Psoas muscle (tissue), 8 donors: ENCODE measurements around the gene GRK2. TPM values are rescaled to one million over a fixed set of nuclear protein-coding genes. Genes with fewer than 3 reads are reported as not detected.
A peak's percentile ranks its signal among the peaks of the same experiment; 100 is the strongest.

ENCODE experiments used
- ATAC-seq, 4 donors: fragments of 200-7000 bp; cut with Tn5 transposase; one replicate each; pipeline ENCODE4 v1.9.1; 2020; ENCODE audit warnings: moderate library complexity in 3 of 4, mild to moderate bottlenecking in 2 of 4
- DNase-seq, 2 donors: peaks; one replicate each; pipeline ENCODE4 v3.0.0-alpha.2; 2020
- H3K27ac ChIP-seq: fragments of 200-600 bp; one replicate; pipeline ENCODE4 v1.8.0; 2022
- H3K27me3 ChIP-seq, 3 donors: fragments of 200-600 bp in 1 of 3; one replicate each; pipeline versions ENCODE4 v1.6.1 to v1.8.0; 2013 to 2022; ENCODE audit warnings: low read length in 2 of 3, mild to moderate bottlenecking in 2 of 3, moderate library complexity in 1 of 3; ENCODE audit not compliant: insufficient read depth in 3 of 3
- H3K36me3 ChIP-seq, 2 donors: fragments of 200-600 bp in 1 of 2; one replicate each; pipeline versions ENCODE4 v1.6.1 to v1.8.0; 2013 to 2022; ENCODE audit warnings: low read depth in 1 of 2, mild to moderate bottlenecking in 1 of 2, moderate library complexity in 1 of 2; ENCODE audit not compliant: insufficient read depth in 1 of 2
- H3K4me1 ChIP-seq: fragments of 200-600 bp; one replicate; pipeline ENCODE4 v1.8.0; 2022
- H3K4me3 ChIP-seq: fragments of 200-600 bp; one replicate; pipeline ENCODE4 v1.8.0; 2022; ENCODE audit warnings: mild to moderate bottlenecking
- H3K9me3 ChIP-seq: fragments of 200-600 bp; one replicate; pipeline ENCODE4 v1.8.0; 2022
- WGBS, 3 donors: extraction: QIAGEN DNeasy Blood & Tissue Kit; methylation state at CpG; one replicate each; pipeline versions ENCODE4 v1.1.6 to v1.1.7; 2013; 5-methylcytosine and 5-hydroxymethylcytosine counted together
- intact Hi-C, 2 donors: fragments of 100-400 bp; cut with DNase I; formaldehyde crosslinking; loops; one replicate each; pipeline versions ENCODE4 v1.11.0 to v1.14.2; 2022
- long read RNA-seq, 2 donors: library from polyadenylated mRNA; unstranded; transcript quantifications; one replicate each; pipeline ENCODE4 v2.0.0, GENCODE V29; 2021
- polyA plus RNA-seq, 3 donors: library from polyadenylated mRNA; stranded (reverse); fragments of 200-250 nt; gene quantifications; one replicate each; pipeline ENCODE4 v1.2.3, GENCODE V29; 2013
- total RNA-seq, 4 donors: library from RNA; stranded (reverse); fragmentation: NEBNext Ultra II Directional in 2 of 4; extraction: Animal tissue kit (Norgen Biotek cat#: 25700) in 2 of 4; gene quantifications; one replicate each; pipeline versions ENCODE4 v1.2.1 to v1.2.4, GENCODE V29; 2021 to 2023
- TF ChIP-seq, protein P1 (sequence below): fragments of 200-600 bp; IDR thresholded peaks from one replicate; pipeline ENCODE4 v1.8.0; 2022; ENCODE audit warnings: antibody characterized with exemption
- donor health status: healthy with polysubstance abuse.
- donor health status: DM: no; HTN: no; CAD: no; lungs with moderate emphysema.
- donor health status: Bipolar disorder and iron deficiency.
- donor health status: healthy.
- donor health status: DM: yes; HTN: yes; CAD: no.
- donor health status: DM: no; HTN: no; CAD: no.
- donor health status: DM: no; HTN: no; CAD: no.
- donor health status: DM: yes; HTN: yes; CAD: no.

GRK2 gene
- total RNA-seq (10 to 100 TPM; 41.7 to 46.8 (median 46.1) TPM), polyA plus RNA-seq (10 to 100 TPM; 37.3 to 56.8 (median 46.2) TPM)
- long read RNA-seq, donor 1, transcript GRK2-201 (21 exons, 3,466 nt), result major isoform, 48 of 64 reads
- long read RNA-seq, donor 1, partial matches to known transcripts, result 2 of 64 reads
- long read RNA-seq, donor 1, other reads (novel, unspliced or antisense), result 14 of 64 reads
- long read RNA-seq, donor 2, transcript GRK2-201 (21 exons, 3,466 nt), result major isoform, 115 of 158 reads
- long read RNA-seq, donor 2, partial matches to known transcripts, result 22 of 158 reads
- long read RNA-seq, donor 2, other reads (novel, unspliced or antisense), result 21 of 158 reads

DNA sequence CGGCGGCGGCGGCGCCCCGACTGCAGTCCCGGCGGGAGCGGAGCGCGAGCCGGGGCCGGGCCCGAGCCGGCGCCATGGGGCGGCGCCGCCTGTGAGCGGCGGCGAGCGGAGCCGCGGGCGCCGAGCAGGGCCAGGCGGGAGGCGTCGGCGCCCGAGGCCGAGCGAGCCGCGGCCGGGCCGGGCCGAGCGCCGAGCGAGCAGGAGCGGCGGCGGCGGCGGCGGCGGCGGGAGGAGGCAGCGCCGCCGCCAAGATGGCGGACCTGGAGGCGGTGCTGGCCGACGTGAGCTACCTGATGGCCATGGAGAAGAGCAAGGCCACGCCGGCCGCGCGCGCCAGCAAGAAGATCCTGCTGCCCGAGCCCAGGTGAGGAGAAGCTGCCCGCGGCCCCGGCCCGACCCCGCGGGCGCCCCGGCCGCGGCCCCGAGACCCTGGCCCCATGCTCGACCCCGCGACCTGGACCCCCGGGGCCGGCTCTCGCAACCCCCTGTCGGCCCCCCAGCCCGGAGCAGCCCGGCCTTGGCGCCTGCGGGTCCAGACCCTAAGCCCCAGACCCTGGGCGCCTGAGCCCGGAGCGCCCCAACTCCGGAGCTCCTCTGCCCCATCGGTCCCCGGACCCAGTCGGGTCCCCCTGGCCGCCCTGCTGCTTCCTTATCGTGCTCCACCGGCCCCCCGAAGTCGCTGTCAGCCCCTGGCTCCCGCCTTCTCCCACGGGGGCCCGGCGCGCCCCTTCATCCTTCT is at the start of gene GRK2:
Gene GRK2, plus strand, starts transcription at position 25 of the 739 bp plus-strand sequence. Its CDS starts 227 bp downstream, at position 252.
- DNase-seq (peak in 1 of 2 donors; percentile 73), ATAC-seq (peak; percentile 5 to 36 (median 22))

DNA sequence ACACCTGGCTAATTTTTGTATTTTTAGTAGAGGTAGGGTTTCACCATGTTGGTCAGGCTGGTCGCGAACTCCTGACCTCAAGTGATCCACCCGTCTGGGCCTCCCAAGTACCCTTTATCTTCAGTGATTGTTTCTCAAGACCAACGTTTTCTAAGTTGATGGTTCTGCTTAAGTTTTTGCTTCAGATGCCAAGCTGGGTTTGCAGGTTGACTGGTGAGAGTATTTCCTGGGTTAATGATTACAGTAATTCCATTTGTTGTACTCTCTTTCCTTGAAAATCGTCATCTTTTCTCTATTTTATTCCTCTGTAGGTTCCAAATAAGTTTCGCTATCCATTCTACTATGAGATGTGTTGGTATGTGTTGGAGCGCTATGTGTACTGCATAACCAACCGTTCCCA is 38.5 kb upstream of the GRK2 start:
- TF ChIP-seq, protein P1, sequence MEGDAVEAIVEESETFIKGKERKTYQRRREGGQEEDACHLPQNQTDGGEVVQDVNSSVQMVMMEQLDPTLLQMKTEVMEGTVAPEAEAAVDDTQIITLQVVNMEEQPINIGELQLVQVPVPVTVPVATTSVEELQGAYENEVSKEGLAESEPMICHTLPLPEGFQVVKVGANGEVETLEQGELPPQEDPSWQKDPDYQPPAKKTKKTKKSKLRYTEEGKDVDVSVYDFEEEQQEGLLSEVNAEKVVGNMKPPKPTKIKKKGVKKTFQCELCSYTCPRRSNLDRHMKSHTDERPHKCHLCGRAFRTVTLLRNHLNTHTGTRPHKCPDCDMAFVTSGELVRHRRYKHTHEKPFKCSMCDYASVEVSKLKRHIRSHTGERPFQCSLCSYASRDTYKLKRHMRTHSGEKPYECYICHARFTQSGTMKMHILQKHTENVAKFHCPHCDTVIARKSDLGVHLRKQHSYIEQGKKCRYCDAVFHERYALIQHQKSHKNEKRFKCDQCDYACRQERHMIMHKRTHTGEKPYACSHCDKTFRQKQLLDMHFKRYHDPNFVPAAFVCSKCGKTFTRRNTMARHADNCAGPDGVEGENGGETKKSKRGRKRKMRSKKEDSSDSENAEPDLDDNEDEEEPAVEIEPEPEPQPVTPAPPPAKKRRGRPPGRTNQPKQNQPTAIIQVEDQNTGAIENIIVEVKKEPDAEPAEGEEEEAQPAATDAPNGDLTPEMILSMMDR, result no peak
- 91 to 92% (median 92%) methylated on average over 8 of the region's 8 CpGs for WGBS, 3 donors
- ATAC-seq (no peak), DNase-seq (no peak)
- peaks cover 11 to 94% of the 10 kb centered on the region in 2 donors for H3K36me3 ChIP-seq
- H3K9me3 ChIP-seq, result no peaks in the 10 kb centered on the region
- intact Hi-C loops, result no loop called here
- no peaks in the 10 kb centered on the region for H3K27me3 ChIP-seq
- H3K27ac ChIP-seq, result no peak overlapping the region
- H3K4me1 ChIP-seq, result no peaks in the 10 kb centered on the region
- H3K4me3 ChIP-seq, result no peak overlapping the region

More for the DNA sequence above, at the start of gene GRK2:
- Histone ChIP-seq H3K27me3 (no peaks in the 10 kb centered on the region), H3K9me3 (no peaks in the 10 kb centered on the region), H3K27ac (peak within 1 kb of the TSS; percentile 69), H3K36me3 (peaks cover 0 to 14% of the 10 kb centered on the region in 2 donors), H3K4me1 (peaks cover 51% of the 10 kb centered on the region), H3K4me3 (peak within 1 kb of the TSS; percentile 91)
- WGBS, 3 donors, result 1 to 2% (median 1%) methylated on average over 30 to 103 of the region's 103 CpGs
- intact Hi-C loops, result loop anchor here (1.0 to 10.0 kb wide), 4 partner anchors 36 to 118 kb away; partner anchors contain the start of gene SSH3 (in 1 of the 2)
- TF ChIP-seq, protein P1, result no peak

DNA sequence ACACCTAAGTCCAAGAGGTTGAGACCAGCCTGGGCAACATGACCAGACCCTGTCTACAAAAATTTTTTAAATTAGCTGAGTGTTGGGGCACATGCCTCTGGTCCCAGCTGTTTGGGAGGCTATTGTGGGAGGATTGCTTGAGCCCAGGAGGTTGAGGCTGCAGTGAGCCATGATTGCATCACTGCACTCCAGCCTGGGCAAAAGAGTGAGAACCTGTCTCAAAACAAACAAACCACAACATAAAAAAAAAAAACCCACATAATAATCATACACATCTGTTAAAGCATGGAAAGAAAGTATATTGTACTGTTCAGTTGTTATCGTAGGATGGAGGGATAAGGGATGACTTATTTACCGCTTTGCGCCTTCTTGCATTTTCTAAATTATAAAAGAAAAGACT is 35.9 kb upstream of the GRK2 start:
- H3K36me3 ChIP-seq, result peaks cover 11 to 95% of the 10 kb centered on the region in 2 donors
- intact Hi-C loops, result no loop called here
- H3K27me3 ChIP-seq, result no peaks in the 10 kb centered on the region

DNA sequence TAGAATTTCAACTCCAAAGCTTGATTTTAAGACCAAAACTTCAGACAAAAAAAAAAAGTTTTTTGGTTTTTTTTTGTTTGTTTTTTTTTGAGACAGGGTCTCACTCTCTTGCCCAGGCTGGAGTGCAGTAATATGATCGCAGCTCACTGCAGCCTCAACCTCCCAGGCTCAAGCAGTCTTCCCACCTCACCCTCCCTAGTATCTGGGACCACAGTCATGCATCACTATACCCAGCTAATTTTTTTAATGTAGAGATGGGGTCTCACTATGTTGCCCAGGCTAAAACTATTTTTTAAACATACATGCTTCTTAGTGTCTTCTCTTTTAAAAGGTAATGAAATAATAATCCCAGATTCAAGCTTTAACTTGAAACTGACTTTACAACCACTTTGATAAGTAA is 35.4 kb upstream of the GRK2 start:
- WGBS, 3 donors, result 91 to 100% (median 96%) methylated on average over 1 of the region's 1 CpG
- H3K27me3 ChIP-seq, result no peaks in the 10 kb centered on the region
- intact Hi-C loops, result no loop called here
- H3K9me3 ChIP-seq, result no peaks in the 10 kb centered on the region
- ATAC-seq, result no peak
- H3K27ac ChIP-seq, result no peak overlapping the region
- DNase-seq, result no peak
- peaks cover 11 to 95% of the 10 kb centered on the region in 2 donors for H3K36me3 ChIP-seq
- TF ChIP-seq, protein P1, result no peak
- no peaks in the 10 kb centered on the region for H3K4me1 ChIP-seq
- no peak overlapping the region for H3K4me3 ChIP-seq

More for the DNA sequence above, 35.9 kb upstream of the GRK2 start:
- TF ChIP-seq, protein P1, result no peak
- WGBS, 3 donors, result 96 to 98% (median 97%) methylated on average over 3 of the region's 3 CpGs
- Histone ChIP-seq H3K9me3 (no peaks in the 10 kb centered on the region), H3K4me3 (no peak overlapping the region), H3K4me1 (no peaks in the 10 kb centered on the region), H3K27ac (no peak overlapping the region)
- DNase-seq (no peak), ATAC-seq (no peak)
